K562 (cell line): ENCODE data around the gene HEY2. TPM values are rescaled to one million over a fixed set of nuclear protein-coding genes. Genes with fewer than 3 reads are reported as not detected.

Experiments
- ATAC-seq: fragments of 200-7000 bp; cut with Tn5 transposase; 3 replicates; pipeline ENCODE4 v1.9.1; 2020; ENCODE audit warnings: moderate library complexity
- BruUV-seq: library from RNA; stranded (reverse); fragments of 400-500 nt; replicated peaks from 2 replicates; lab custom pipeline; 2021; lab: Mats Ljungman, UMichigan
- CTCF ChIA-PET: fragments of 300-600 bp; formaldehyde crosslinking; extraction: SDS; loops from one replicate; lab custom pipeline; 2021; ENCODE audit warnings: low intra/inter-chr PET ratio; lab: Yijun Ruan, JAX
- POLR2A ChIA-PET: fragments of 300-600, 350-650 bp; sonication (Branson Sonifier 250); formaldehyde crosslinking; extraction: SDS; loops from one replicate; lab custom pipeline; 2021; ENCODE audit warnings: antibody characterized with exemption, inconsistent platforms; lab: Yijun Ruan, JAX
- DNase-seq, 4 experiments: peaks; one replicate each; pipeline versions ENCODE4 v3.0.0 to v3.0.0-alpha.2; 2011 to 2018; ENCODE audit warnings: low spot score in 3 of 4, mixed read lengths in 3 of 4; ENCODE audit errors: extremely low read depth in 1 of 4
- FAIRE-seq: peaks from 2 replicates; lab custom pipeline; 2011; peaks lifted over from hg19 to GRCh38; lab: Jason Lieb, UNC
- H2AFZ ChIP-seq: 2 replicates; pipeline ENCODE4 v1.6.0; 2011; ENCODE audit warnings: low read depth, low read length, control low read depth, inconsistent platforms
- H3K27ac ChIP-seq: fragments of 200-600 bp; 3 replicates; pipeline ENCODE4 v1.8.0; 2011; ENCODE audit warnings: low read depth, mild to moderate bottlenecking, control low read depth, inconsistent platforms, low read length, moderate library complexity, mixed read lengths; ENCODE audit errors: extremely low read depth
- H3K27me3 ChIP-seq, 2 experiments: fragments of 300-600 bp in 1 of 2; 2 replicates in 1 of 2; 3 replicates in 1 of 2; pipeline versions ENCODE4 v1.6.0 to v1.8.0; 2011; ENCODE audit warnings: inconsistent platforms in 2 of 2, low read length in 2 of 2, mild to moderate bottlenecking in 1 of 2, mixed read lengths in 1 of 2, moderate library complexity in 1 of 2; ENCODE audit not compliant: control insufficient read depth in 2 of 2, insufficient read depth in 2 of 2
- H3K36me3 ChIP-seq: fragments of 300-600 bp; 3 replicates; pipeline ENCODE4 v1.8.0; 2011; ENCODE audit warnings: mild to moderate bottlenecking, low read length, inconsistent platforms; ENCODE audit not compliant: control insufficient read depth, insufficient read depth
- H3K4me1 ChIP-seq, 2 experiments: fragments of 200-600 bp in 1 of 2; replicated peaks in 1 of 2; 2 replicates in 1 of 2; 3 replicates in 1 of 2; pipeline versions ENCODE4 v1.5.1 to v1.8.0; 2011; ENCODE audit warnings: inconsistent platforms in 2 of 2, low read length in 2 of 2, mild to moderate bottlenecking in 1 of 2, mixed read lengths in 1 of 2, moderate library complexity in 1 of 2; ENCODE audit not compliant: control insufficient read depth in 2 of 2, insufficient read depth in 2 of 2
- H3K4me2 ChIP-seq: 2 replicates; pipeline ENCODE4 v1.6.1; 2011; ENCODE audit warnings: low read length, control low read depth, inconsistent platforms, mixed read lengths; ENCODE audit not compliant: insufficient read depth
- H3K4me3 ChIP-seq: fragments of 200-600 bp; sonication (generic), shearing (Covaris generic); 2 replicates; pipeline ENCODE4 v1.5.1; 2016; ENCODE audit warnings: control low read depth, inconsistent platforms
- H3K79me2 ChIP-seq: fragments of 200-600 bp; 3 replicates; pipeline ENCODE4 v1.8.0; 2011; ENCODE audit warnings: low read length, inconsistent platforms; ENCODE audit not compliant: control insufficient read depth, insufficient read depth
- H3K9ac ChIP-seq, 2 experiments: 2 replicates each; pipeline versions ENCODE4 v1.6.0 to v1.6.1; 2011; ENCODE audit warnings: low read depth in 2 of 2, low read length in 2 of 2, control low read depth in 1 of 2, inconsistent platforms in 1 of 2, mild to moderate bottlenecking in 1 of 2, mixed read lengths in 1 of 2; ENCODE audit not compliant: insufficient read depth in 1 of 2
- H3K9me1 ChIP-seq: one replicate; pipeline ENCODE4 v1.6.0; 2011; ENCODE audit warnings: inconsistent platforms, mild to moderate bottlenecking, low read length, moderate library complexity; ENCODE audit not compliant: control insufficient read depth, insufficient read depth
- H3K9me3 ChIP-seq: replicated peaks from 2 replicates; pipeline ENCODE4 v1.5.1; 2011; ENCODE audit warnings: low read depth, low read length, inconsistent platforms; ENCODE audit not compliant: control insufficient read depth, insufficient read depth
- H4K20me1 ChIP-seq: replicated peaks from 2 replicates; pipeline ENCODE4 v1.6.1; 2011; ENCODE audit warnings: low read length, inconsistent platforms, mixed read lengths; ENCODE audit not compliant: control insufficient read depth, insufficient read depth
- CBX2 ChIP-seq: fragments of 200-600 bp; sonication (generic); IDR thresholded peaks from one replicate; pipeline ENCODE4 v1.6.1; 2012; ENCODE audit warnings: mild to moderate bottlenecking, low read length, inconsistent platforms; ENCODE audit not compliant: insufficient read depth, poor library complexity, severe bottlenecking
- CBX5 ChIP-seq: IDR thresholded peaks from 2 replicates; pipeline ENCODE4 v1.6.1; 2014; ENCODE audit warnings: low read depth, borderline replicate concordance
- EP300 ChIP-seq: IDR thresholded peaks from 2 replicates; pipeline ENCODE4 v1.6.1; 2012; ENCODE audit warnings: low read length, improper control_type of control experiment
- FIP1L1 ChIP-seq: fragments of 200-400 bp; formaldehyde crosslinking; IDR thresholded peaks from 2 replicates; pipeline ENCODE4 v1.6.1; 2018; ENCODE audit warnings: mild to moderate bottlenecking, low read depth, low read length; ENCODE audit not compliant: poor library complexity, severe bottlenecking
- FOXJ3 ChIP-seq: sonication (generic); formaldehyde crosslinking; IDR thresholded peaks from 2 replicates; pipeline ENCODE4 v1.4.0; 2020; ENCODE audit warnings: mild to moderate bottlenecking, missing genetic modification reagents
- FOXK1 ChIP-seq: sonication (generic); formaldehyde crosslinking; IDR thresholded peaks from 2 replicates; pipeline ENCODE4 v1.8.0; 2022; ENCODE audit warnings: missing genetic modification reagents, mild to moderate bottlenecking, borderline replicate concordance
- IRF2 ChIP-seq: sonication (generic); formaldehyde crosslinking; IDR thresholded peaks from 2 replicates; pipeline ENCODE4 v1.8.1; 2022; ENCODE audit warnings: mild to moderate bottlenecking, missing genetic modification reagents
- KLF13 ChIP-seq: fragments of 450-650 bp; IDR thresholded peaks from 2 replicates; pipeline ENCODE4 v1.6.1; 2016; ENCODE audit warnings: missing genetic modification characterization, low read depth, mild to moderate bottlenecking, missing compliant biosample characterization, moderate library complexity, borderline replicate concordance
- MYBL2 ChIP-seq, 2 experiments: fragments of 450-650 bp in 1 of 2; sonication (generic) in 1 of 2; formaldehyde crosslinking in 1 of 2; IDR thresholded peaks; 2 replicates each; pipeline versions ENCODE4 v1.6.1 to v1.8.1; 2017 to 2022; ENCODE audit warnings: borderline replicate concordance in 1 of 2, inconsistent platforms in 1 of 2, low read depth in 1 of 2, mild to moderate bottlenecking in 1 of 2, missing genetic modification reagents in 1 of 2, moderate library complexity in 1 of 2
- NR3C1 ChIP-seq: sonication (generic); formaldehyde crosslinking; IDR thresholded peaks from 2 replicates; pipeline ENCODE4 v1.8.1; 2022; ENCODE audit warnings: missing genetic modification reagents
- POLR3A ChIP-seq: IDR thresholded peaks from 2 replicates; pipeline ENCODE4 v1.6.1; 2011; ENCODE audit warnings: borderline replicate concordance, mild to moderate bottlenecking, moderate library complexity; ENCODE audit not compliant: insufficient read length, insufficient read depth; ENCODE audit errors: extremely low read depth
- RNF2 ChIP-seq: sonication (generic); IDR thresholded peaks from 2 replicates; pipeline ENCODE4 v1.6.1; 2016
- TSC22D4 ChIP-seq: fragments of 450-650 bp; IDR thresholded peaks from 2 replicates; pipeline ENCODE4 v1.6.1; 2016; ENCODE audit warnings: missing genetic modification characterization, missing biosample characterization, control low read depth
- ZNF316 ChIP-seq: fragments of 450-650 bp; IDR thresholded peaks from 2 replicates; pipeline ENCODE4 v1.6.1; 2016
- ZNF77 ChIP-seq: fragments of 250-450 bp; sonication (Bioruptor Pico); IDR thresholded peaks from 2 replicates; pipeline ENCODE4 v1.5.0; 2020
- WGBS: fragments of 100-300 bp; shearing (Covaris generic); methylation state at CpG from one replicate; pipeline ENCODE4 v1.1.6; 2016; ENCODE audit warnings: low coverage, mixed read lengths; ENCODE audit not compliant: insufficient coverage; ENCODE audit errors: missing lambda C conversion rate; 5-methylcytosine and 5-hydroxymethylcytosine counted together
- in situ Hi-C: fragments of 300-500 bp; cut with MboI; formaldehyde crosslinking; loops from 4 replicates; pipeline ENCODE4 v1.15.0; 2018; ENCODE audit warnings: inconsistent platforms, mixed read lengths
- intact Hi-C: fragments of 100-400 bp; cut with micrococcal nuclease; formaldehyde crosslinking; loops from 2 replicates; pipeline ENCODE4 v1.14.2; 2022
- polyA plus RNA-seq, 8 experiments: library from polyadenylated mRNA; depleted of rRNA in 4 of 8; stranded (reverse) in 5 of 8; unstranded in 3 of 8; fragments of >200 nt; fragmentation: Nextera tagmentation in 2 of 8; fragmentation: Illumina TruSeq in 1 of 8; extraction: Ambion mirVana in 2 of 8; extraction: Trizol in 1 of 8; gene quantifications; 2 replicates each; pipeline versions ENCODE4 v1.2.1 to v1.2.3, GENCODE V29; 2011 to 2014; ENCODE audit warnings: inconsistent platforms in 1 of 8, missing spikeins in 1 of 8
- total RNA-seq, 7 experiments: library from RNA; depleted of rRNA in 6 of 7; stranded (reverse); fragments of >200 nt in 6 of 7; fragmentation: Illumina TruSeq in 2 of 7; extraction: Trizol in 2 of 7; gene quantifications; 2 replicates each; pipeline versions ENCODE4 v1.2.1 to v1.2.3, GENCODE V29; 2011 to 2021; ENCODE audit warnings: low replicate concordance in 1 of 7
- TF ChIP-seq, protein P1 (sequence below): sonication (generic); formaldehyde crosslinking; IDR thresholded peaks from 2 replicates; pipeline ENCODE4 v1.5.0; 2020; ENCODE audit warnings: missing genetic modification reagents

Gene HEY2
- total and polyA plus RNA-seq, 9 of the 15 experiments (the other 6 are each of a cell fraction or from before 2014, with no cell fraction given), result 0.03 to 0.07 (median 0.06) TPM; not detected in 5

DNA sequence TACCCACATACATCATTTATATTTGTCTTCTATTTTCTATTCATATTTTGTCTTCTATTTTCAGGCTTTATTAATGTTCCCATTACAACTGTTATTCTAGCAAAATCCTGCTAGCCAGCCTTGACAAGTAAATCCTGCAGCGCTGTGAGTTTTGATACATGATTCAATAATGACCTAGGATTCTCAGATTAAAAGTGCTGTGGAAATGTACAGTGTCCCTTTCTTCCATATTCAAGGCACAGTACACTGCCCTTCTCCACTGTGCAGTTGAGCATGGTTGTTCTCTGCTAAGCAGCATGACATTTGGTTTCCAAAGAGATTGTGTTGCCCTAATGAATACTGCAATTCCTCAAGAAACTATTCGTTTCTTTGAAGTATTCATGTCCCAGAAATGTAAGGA is 5.8 kb upstream of the HEY2 start:
- in situ Hi-C loops, result no loop called here
- no peak overlapping the region for H3K4me2 ChIP-seq
- TF ChIP-seq CBX5 (no peak), POLR3A (no peak), FIP1L1 (no peak), FOXK1 (CRISPR knock-in tag) (no peak), CBX2 (peak; percentile 41), EP300 (no peak), IRF2 (CRISPR knock-in tag) (no peak), TSC22D4 (tag) (no peak), KLF13 (no peak), RNF2 (0 out of 2 replicates have a peak, but pooled peaks have one; percentile 31), NR3C1 (no peak), ZNF316 (no peak), ZNF77 (no peak), FOXJ3 (no peak), MYBL2 (IDR thresholded peaks at IDR 0.05; ENCODE audit: low read depth) (no peak), MYBL2 (CRISPR knock-in tag; IDR thresholded peaks at IDR 0.05; ENCODE audit: borderline replicate concordance) (no peak)
- TF ChIP-seq, protein P1, sequence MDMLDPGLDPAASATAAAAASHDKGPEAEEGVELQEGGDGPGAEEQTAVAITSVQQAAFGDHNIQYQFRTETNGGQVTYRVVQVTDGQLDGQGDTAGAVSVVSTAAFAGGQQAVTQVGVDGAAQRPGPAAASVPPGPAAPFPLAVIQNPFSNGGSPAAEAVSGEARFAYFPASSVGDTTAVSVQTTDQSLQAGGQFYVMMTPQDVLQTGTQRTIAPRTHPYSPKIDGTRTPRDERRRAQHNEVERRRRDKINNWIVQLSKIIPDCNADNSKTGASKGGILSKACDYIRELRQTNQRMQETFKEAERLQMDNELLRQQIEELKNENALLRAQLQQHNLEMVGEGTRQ (CRISPR knock-in tag), result no peak
- TF ChIP-seq, all 486 proteins: peak for 2
- H3K79me2 ChIP-seq, result no peaks in the 10 kb centered on the region
- no peaks in the 10 kb centered on the region for H4K20me1 ChIP-seq
- H3K27me3 ChIP-seq, result peaks cover 30 to 36% of the 10 kb centered on the region in 2 experiments
- no peak for FAIRE-seq
- ATAC-seq, result no peak
- CTCF ChIA-PET, result no interaction called here
- no peaks in the 10 kb centered on the region for H3K9me1 ChIP-seq
- WGBS, result 2% methylated on average over 2 of the region's 2 CpGs
- POLR2A ChIA-PET, result no interaction called here
- H3K27ac ChIP-seq, result no peak overlapping the region
- no peak for DNase-seq
- H2AFZ ChIP-seq, result no peak overlapping the region
- H3K4me3 ChIP-seq, result no peak overlapping the region
- intact Hi-C loops, result no loop called here
- peaks cover 5 to 13% of the 10 kb centered on the region in 2 experiments; a peak in 4 of 5 replicates for H3K4me1 ChIP-seq
- no peaks in the 10 kb centered on the region for H3K36me3 ChIP-seq
- BruUV-seq, result no TSS peak
- H3K9me3 ChIP-seq, result no peaks in the 10 kb centered on the region
- no peak overlapping the region for H3K9ac ChIP-seq
